OCI-LY7 (cell line): ENCODE results near the gene RHOA.

Source experiments
- EZH2phosphoT487 ChIP-seq: fragments of 200-600 bp; sonication (generic); IDR thresholded peaks from 2 replicates; pipeline ENCODE4 v1.6.1; 2018; ENCODE audit warnings: low read depth, borderline replicate concordance, mild to moderate bottlenecking, mixed run types, antibody characterized with exemption, low read length, moderate library complexity, mixed read lengths
- TF ChIP-seq, protein P1 (sequence below): fragments of 200-600 bp; sonication (generic); conservative IDR thresholded peaks from 2 replicates; pipeline ENCODE4 v1.5.1; 2014; ENCODE audit warnings: mild to moderate bottlenecking, antibody characterized with exemption, low read length, moderate library complexity, mixed read lengths

DNA sequence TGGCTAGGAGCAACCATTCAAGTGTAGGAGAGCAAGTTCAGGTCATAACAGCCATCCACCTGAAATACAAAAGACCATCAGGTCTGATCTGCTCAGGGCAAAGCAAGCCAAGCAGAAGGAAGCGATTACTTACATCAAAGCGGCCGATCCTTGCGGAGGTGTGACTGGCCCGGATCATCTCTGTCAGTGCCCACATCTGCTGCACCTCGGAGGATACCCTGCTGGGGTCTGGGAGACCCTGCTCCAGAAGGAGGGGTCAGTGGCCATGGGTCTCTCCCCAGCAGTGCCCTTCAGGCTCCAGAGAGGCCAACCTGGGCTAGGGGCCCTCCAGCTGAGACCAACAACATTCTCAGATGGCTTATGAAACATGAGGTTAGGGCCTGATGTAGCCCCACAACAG, 13.0 kb upstream of the RHOA start:
- TF ChIP-seq, protein P1, sequence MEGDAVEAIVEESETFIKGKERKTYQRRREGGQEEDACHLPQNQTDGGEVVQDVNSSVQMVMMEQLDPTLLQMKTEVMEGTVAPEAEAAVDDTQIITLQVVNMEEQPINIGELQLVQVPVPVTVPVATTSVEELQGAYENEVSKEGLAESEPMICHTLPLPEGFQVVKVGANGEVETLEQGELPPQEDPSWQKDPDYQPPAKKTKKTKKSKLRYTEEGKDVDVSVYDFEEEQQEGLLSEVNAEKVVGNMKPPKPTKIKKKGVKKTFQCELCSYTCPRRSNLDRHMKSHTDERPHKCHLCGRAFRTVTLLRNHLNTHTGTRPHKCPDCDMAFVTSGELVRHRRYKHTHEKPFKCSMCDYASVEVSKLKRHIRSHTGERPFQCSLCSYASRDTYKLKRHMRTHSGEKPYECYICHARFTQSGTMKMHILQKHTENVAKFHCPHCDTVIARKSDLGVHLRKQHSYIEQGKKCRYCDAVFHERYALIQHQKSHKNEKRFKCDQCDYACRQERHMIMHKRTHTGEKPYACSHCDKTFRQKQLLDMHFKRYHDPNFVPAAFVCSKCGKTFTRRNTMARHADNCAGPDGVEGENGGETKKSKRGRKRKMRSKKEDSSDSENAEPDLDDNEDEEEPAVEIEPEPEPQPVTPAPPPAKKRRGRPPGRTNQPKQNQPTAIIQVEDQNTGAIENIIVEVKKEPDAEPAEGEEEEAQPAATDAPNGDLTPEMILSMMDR = no peak
- no peak for TF ChIP-seq EZH2phosphoT487
